ENCODE data around the gene SUCO. TPM values are rescaled to one million over a fixed set of nuclear protein-coding genes. Genes with fewer than 3 reads are reported as not detected.

Gene SUCO
- total RNA-seq, 1 experiment from 2014 or later, result 32.9 TPM

- CTCF ChIA-PET, result no interaction called here
- H3K4me1 ChIP-seq (ENCODE audit: insufficient read depth, low read length, poor library complexity, severe bottlenecking), result no peaks in the 10 kb centered on the region
- no peak overlapping the region for H3K27ac ChIP-seq (ENCODE audit: low read depth, low read length, poor library complexity, severe bottlenecking)
- H3K27me3 ChIP-seq (replicated peaks; ENCODE audit: insufficient read depth, low read depth, low read length, poor library complexity), result no peaks in the 10 kb centered on the region
- no peak for TF ChIP-seq EZH2 (IDR thresholded peaks at IDR 0.05; ENCODE audit: borderline replicate concordance, low read depth, low read length, poor library complexity, severe bottlenecking)
- no peak for TF ChIP-seq CTCF (conservative IDR thresholded peaks at IDR 0.05; ENCODE audit: low read depth, low read length)
- no TSS peak for BruUV-seq (replicated peaks)
- DNase-seq (ENCODE audit: low spot score), result no peak
- intact Hi-C loops (cut with micrococcal nuclease; ENCODE audit: unreplicated experiment), result no loop called here
- H3K9me3 ChIP-seq (ENCODE audit: low read depth, low read length, poor library complexity, severe bottlenecking), result no peaks in the 10 kb centered on the region
- H3K36me3 ChIP-seq (ENCODE audit: insufficient read depth, low read length, poor library complexity, severe bottlenecking), result no peaks in the 10 kb centered on the region
- POLR2A ChIA-PET (ENCODE audit: low non-redundant PET), result no interaction called here
- H3K4me3 ChIP-seq (ENCODE audit: low read depth, low read length, poor library complexity, severe bottlenecking), result no peak overlapping the region
Observed at GRCh38 chr1:172640111-172640510, 107.2 kb downstream of the SUCO start.

- no peak for DNase-seq (ENCODE audit: low spot score)
- H3K27ac ChIP-seq (ENCODE audit: low read depth, low read length, poor library complexity, severe bottlenecking), result no peak overlapping the region
- H3K4me3 ChIP-seq (ENCODE audit: low read depth, low read length, poor library complexity, severe bottlenecking), result no peak overlapping the region
- H3K4me1 ChIP-seq (ENCODE audit: insufficient read depth, low read length, poor library complexity, severe bottlenecking), result no peaks in the 10 kb centered on the region
- TF ChIP-seq CTCF (conservative IDR thresholded peaks at IDR 0.05; ENCODE audit: low read depth, low read length) (no peak), EZH2 (IDR thresholded peaks at IDR 0.05; ENCODE audit: borderline replicate concordance, low read depth, low read length, poor library complexity, severe bottlenecking) (no peak)
- CTCF ChIA-PET, result no interaction called here
- intact Hi-C loops (cut with micrococcal nuclease; ENCODE audit: unreplicated experiment), result no loop called here
- BruUV-seq (replicated peaks), result no TSS peak
- H3K27me3 ChIP-seq (replicated peaks; ENCODE audit: insufficient read depth, low read depth, low read length, poor library complexity), result no peaks in the 10 kb centered on the region
- POLR2A ChIA-PET (ENCODE audit: low non-redundant PET), result no interaction called here
- no peaks in the 10 kb centered on the region for H3K36me3 ChIP-seq (ENCODE audit: insufficient read depth, low read length, poor library complexity, severe bottlenecking)
- H3K9me3 ChIP-seq (ENCODE audit: low read depth, low read length, poor library complexity, severe bottlenecking), result no peaks in the 10 kb centered on the region
Observed at GRCh38 chr1:172641492-172641891, 108.5 kb downstream of the SUCO start.

- Histone ChIP-seq H3K9me3 (ENCODE audit: low read depth, low read length, poor library complexity, severe bottlenecking) (no peaks in the 10 kb centered on the region), H3K36me3 (ENCODE audit: insufficient read depth, low read length, poor library complexity, severe bottlenecking) (no peaks in the 10 kb centered on the region), H3K27ac (ENCODE audit: low read depth, low read length, poor library complexity, severe bottlenecking) (no peak overlapping the region), H3K4me3 (ENCODE audit: low read depth, low read length, poor library complexity, severe bottlenecking) (no peak overlapping the region), H3K27me3 (replicated peaks; ENCODE audit: insufficient read depth, low read depth, low read length, poor library complexity) (no peaks in the 10 kb centered on the region), H3K4me1 (ENCODE audit: insufficient read depth, low read length, poor library complexity, severe bottlenecking) (no peaks in the 10 kb centered on the region)
- ChIA-PET CTCF (no interaction called here), POLR2A (ENCODE audit: low non-redundant PET) (no interaction called here)
- BruUV-seq (replicated peaks), result no TSS peak
- intact Hi-C loops (cut with micrococcal nuclease; ENCODE audit: unreplicated experiment), result no loop called here
- TF ChIP-seq CTCF (conservative IDR thresholded peaks at IDR 0.05; ENCODE audit: low read depth, low read length) (no peak), EZH2 (IDR thresholded peaks at IDR 0.05; ENCODE audit: borderline replicate concordance, low read depth, low read length, poor library complexity, severe bottlenecking) (no peak)
- DNase-seq (ENCODE audit: low spot score), result peak; percentile 6
Observed at GRCh38 chr1:172642970-172643369, 110.0 kb downstream of the SUCO start.
